ENCODE measurements around the gene BPHL. TPM values are rescaled to one million over a fixed set of nuclear protein-coding genes. Genes with fewer than 3 reads are reported as not detected.

The BPHL gene
- total and polyA plus RNA-seq, 4 donors: 6.0 to 14.9 (median 13.0) TPM

DNA sequence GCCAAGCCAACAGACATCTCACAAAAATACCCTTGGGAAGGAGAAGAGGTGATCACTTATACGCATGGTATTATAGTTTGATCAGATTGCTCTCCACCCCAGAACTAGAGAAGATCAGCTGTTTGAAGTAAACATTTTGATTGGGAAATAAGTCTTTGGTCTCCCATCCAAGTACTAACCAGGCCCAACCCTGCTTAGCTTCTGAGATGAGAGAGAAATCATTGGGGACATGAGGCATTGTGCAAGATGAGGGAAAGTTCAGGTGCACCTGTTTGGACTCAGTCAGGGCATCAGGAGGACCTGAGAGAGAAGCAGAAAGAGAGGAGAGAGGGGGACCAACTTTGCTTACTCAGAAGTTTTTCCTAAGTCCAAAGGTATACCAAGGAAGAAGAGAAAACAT lies 38.8 kb upstream of the BPHL start:
- H3K27ac ChIP-seq (ENCODE audit: low read depth in 1 of 2, low read length in 1 of 2): no peak overlapping the region
- DNase-seq (no peak), ATAC-seq (ENCODE audit: insufficient read depth, low FRiP score) (no peak)
- whole genome bisulfite sequencing, 2 donors: 90 to 100% methylated on average over 1 of the region's 1 CpG
- no peak overlapping the region for H3K4me3 ChIP-seq
- no peak overlapping the region for H3K9ac ChIP-seq (ENCODE audit: insufficient read depth in 1 of 2, low read length in 2 of 2)
- TF ChIP-seq, protein P1, sequence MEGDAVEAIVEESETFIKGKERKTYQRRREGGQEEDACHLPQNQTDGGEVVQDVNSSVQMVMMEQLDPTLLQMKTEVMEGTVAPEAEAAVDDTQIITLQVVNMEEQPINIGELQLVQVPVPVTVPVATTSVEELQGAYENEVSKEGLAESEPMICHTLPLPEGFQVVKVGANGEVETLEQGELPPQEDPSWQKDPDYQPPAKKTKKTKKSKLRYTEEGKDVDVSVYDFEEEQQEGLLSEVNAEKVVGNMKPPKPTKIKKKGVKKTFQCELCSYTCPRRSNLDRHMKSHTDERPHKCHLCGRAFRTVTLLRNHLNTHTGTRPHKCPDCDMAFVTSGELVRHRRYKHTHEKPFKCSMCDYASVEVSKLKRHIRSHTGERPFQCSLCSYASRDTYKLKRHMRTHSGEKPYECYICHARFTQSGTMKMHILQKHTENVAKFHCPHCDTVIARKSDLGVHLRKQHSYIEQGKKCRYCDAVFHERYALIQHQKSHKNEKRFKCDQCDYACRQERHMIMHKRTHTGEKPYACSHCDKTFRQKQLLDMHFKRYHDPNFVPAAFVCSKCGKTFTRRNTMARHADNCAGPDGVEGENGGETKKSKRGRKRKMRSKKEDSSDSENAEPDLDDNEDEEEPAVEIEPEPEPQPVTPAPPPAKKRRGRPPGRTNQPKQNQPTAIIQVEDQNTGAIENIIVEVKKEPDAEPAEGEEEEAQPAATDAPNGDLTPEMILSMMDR (IDR thresholded peaks at IDR 0.05; ENCODE audit: control extremely low read depth, extremely low read depth): no peak
- no peaks in the 10 kb centered on the region for H3K27me3 ChIP-seq (ENCODE audit: control insufficient read depth in 3 of 3, insufficient read depth in 3 of 3, low read length in 2 of 3)
- H3K9me3 ChIP-seq (ENCODE audit: control insufficient read depth in 4 of 4, insufficient read depth in 3 of 4, low read length in 3 of 4): peaks cover 0 to 2% (median 0%) of the 10 kb centered on the region in 4 donors
- peaks cover 31 to 42% (median 36%) of the 10 kb centered on the region in 4 donors for H3K36me3 ChIP-seq (ENCODE audit: control insufficient read depth in 4 of 4, insufficient read depth in 4 of 4, low read length in 4 of 4)
- H3K4me1 ChIP-seq (ENCODE audit: control insufficient read depth in 5 of 5, insufficient read depth in 5 of 5, low read length in 5 of 5): peaks cover 0 to 6% (median 0%) of the 10 kb centered on the region in 5 donors

DNA sequence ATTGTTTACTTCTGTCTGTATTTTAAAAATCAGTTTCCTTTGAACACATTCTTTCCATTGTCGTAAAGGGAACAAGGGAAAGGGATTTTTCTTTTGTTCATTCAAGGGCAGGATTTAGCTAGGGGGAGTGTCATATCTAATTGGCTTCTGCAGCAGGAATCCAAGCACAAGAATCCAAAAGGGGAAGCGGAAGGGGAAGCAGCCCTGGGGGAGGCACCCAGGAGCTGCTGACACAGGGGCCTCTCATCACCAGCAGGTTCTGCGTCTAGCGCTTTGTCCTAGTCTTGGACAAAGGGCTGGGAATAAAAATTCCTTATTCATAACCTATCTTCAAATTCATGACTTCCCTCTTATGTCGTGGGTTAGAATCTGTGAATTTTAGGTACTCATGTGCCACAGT lies 36.6 kb upstream of the BPHL start:
- H3K36me3 ChIP-seq (ENCODE audit: control insufficient read depth in 4 of 4, insufficient read depth in 4 of 4, low read length in 4 of 4): peaks cover 38 to 52% (median 45%) of the 10 kb centered on the region in 4 donors
- no peak overlapping the region for H3K4me3 ChIP-seq
- no peak overlapping the region for H3K27ac ChIP-seq (ENCODE audit: low read depth in 1 of 2, low read length in 1 of 2)
- WGBS, 2 donors: 70 to 73% methylated on average over 5 of the region's 5 CpGs
- H3K9me3 ChIP-seq (ENCODE audit: control insufficient read depth in 4 of 4, insufficient read depth in 3 of 4, low read length in 3 of 4): peaks cover 0 to 2% (median 0%) of the 10 kb centered on the region in 4 donors
- no peaks in the 10 kb centered on the region for H3K27me3 ChIP-seq (ENCODE audit: control insufficient read depth in 3 of 3, insufficient read depth in 3 of 3, low read length in 2 of 3)
- TF ChIP-seq, protein P1 (IDR thresholded peaks at IDR 0.05; ENCODE audit: control extremely low read depth, extremely low read depth): no peak
- H3K9ac ChIP-seq (ENCODE audit: insufficient read depth in 1 of 2, low read length in 2 of 2): no peak overlapping the region
- ATAC-seq (ENCODE audit: insufficient read depth, low FRiP score) (no peak), DNase-seq (no peak)
- H3K4me1 ChIP-seq (ENCODE audit: control insufficient read depth in 5 of 5, insufficient read depth in 5 of 5, low read length in 5 of 5): no peaks in the 10 kb centered on the region

DNA sequence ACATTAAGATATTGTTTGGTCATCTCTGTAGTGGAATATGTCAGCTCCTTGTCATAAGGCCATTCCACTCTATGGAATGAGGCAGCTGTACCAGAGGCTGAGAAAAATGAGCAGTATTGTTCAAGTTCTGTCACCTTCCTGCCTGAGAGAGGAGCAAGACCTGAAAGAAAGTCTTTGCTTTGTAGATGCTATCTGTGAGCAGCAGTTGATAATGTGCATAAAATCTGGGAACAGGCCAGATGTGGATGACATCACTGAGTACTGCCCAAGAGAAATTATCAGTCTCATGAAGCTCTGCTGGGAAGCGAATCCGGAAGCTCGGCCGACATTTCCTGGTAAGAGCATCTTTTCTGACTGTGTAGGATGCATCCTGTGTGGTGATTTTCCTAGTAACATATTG lies 33.4 kb upstream of the BPHL start:
- H3K4me1 ChIP-seq (ENCODE audit: control insufficient read depth in 5 of 5, insufficient read depth in 5 of 5, low read length in 5 of 5): peaks cover 0 to 8% (median 0%) of the 10 kb centered on the region in 5 donors
- WGBS, 2 donors: 97 to 99% methylated on average over 4 of the region's 4 CpGs

More for the DNA sequence above, 33.4 kb upstream of the BPHL start:
- TF ChIP-seq, protein P1 (IDR thresholded peaks at IDR 0.05; ENCODE audit: control extremely low read depth, extremely low read depth): no peak
- no peak overlapping the region for H3K9ac ChIP-seq (ENCODE audit: insufficient read depth in 1 of 2, low read length in 2 of 2)
- H3K4me3 ChIP-seq: no peak overlapping the region
- DNase-seq (no peak), ATAC-seq (ENCODE audit: insufficient read depth, low FRiP score) (no peak)
- H3K9me3 ChIP-seq (ENCODE audit: control insufficient read depth in 4 of 4, insufficient read depth in 3 of 4, low read length in 3 of 4): no peaks in the 10 kb centered on the region
- H3K27ac ChIP-seq (ENCODE audit: low read depth in 1 of 2, low read length in 1 of 2): no peak overlapping the region
- peaks cover 21 to 36% (median 29%) of the 10 kb centered on the region in 4 donors for H3K36me3 ChIP-seq (ENCODE audit: control insufficient read depth in 4 of 4, insufficient read depth in 4 of 4, low read length in 4 of 4)
- H3K27me3 ChIP-seq (ENCODE audit: control insufficient read depth in 3 of 3, insufficient read depth in 3 of 3, low read length in 2 of 3): no peaks in the 10 kb centered on the region

All from lung (tissue), 12 donors.